DOHH2 (cell line): ENCODE data around the gene UTP11.

Source experiments
- EZH2phosphoT487 ChIP-seq: fragments of 200-600 bp; sonication (generic); IDR thresholded peaks from 2 replicates; pipeline ENCODE4 v1.6.1; 2017; ENCODE audit warnings: borderline replicate concordance, mild to moderate bottlenecking, antibody characterized with exemption, low read length, moderate library complexity, mixed read lengths
- TF ChIP-seq, protein P1 (sequence below): fragments of 200-600 bp; sonication (generic); IDR thresholded peaks from one replicate; pipeline ENCODE4 v1.5.1; 2014; ENCODE audit warnings: antibody characterized with exemption, mild to moderate bottlenecking, low read depth, low read length; ENCODE audit not compliant: poor library complexity, severe bottlenecking

DNA sequence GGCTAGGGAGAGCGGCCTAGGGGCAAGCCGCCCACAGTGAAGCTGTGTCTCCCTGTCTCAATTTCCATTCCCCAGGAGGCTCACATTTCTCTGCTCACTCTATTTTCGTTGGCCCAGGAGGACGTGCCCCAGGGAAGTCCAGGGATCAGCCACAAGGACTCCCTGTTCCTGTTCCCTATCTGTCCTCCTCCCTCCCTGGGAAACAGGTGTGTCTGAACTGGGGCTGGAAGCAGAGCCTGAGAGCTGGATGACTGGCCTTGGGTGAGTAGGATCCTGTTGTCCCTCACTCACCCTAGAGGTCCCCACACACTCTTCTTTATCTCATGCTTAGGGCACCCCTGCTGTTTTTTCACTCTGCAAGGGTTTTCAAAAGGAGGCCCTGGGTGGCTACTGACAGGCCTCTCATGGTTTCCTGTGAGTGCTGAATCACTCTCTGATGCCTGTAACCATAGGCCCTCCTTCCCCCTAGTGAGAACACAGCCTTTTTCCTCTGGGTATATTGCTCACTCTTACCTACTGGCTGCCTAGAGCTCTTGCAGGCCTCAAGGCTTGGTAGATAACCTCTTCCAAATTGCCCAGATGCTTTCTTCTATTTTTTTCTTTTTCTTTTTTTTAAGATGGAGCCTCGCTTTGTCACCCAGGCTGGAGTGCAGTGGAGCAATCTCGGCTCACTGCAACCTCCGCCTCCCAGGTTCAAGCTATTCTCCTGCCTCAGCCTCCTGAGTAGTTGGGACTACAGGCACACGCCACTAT is 3.3 kb upstream of the UTP11 start:
- TF ChIP-seq, protein P1, sequence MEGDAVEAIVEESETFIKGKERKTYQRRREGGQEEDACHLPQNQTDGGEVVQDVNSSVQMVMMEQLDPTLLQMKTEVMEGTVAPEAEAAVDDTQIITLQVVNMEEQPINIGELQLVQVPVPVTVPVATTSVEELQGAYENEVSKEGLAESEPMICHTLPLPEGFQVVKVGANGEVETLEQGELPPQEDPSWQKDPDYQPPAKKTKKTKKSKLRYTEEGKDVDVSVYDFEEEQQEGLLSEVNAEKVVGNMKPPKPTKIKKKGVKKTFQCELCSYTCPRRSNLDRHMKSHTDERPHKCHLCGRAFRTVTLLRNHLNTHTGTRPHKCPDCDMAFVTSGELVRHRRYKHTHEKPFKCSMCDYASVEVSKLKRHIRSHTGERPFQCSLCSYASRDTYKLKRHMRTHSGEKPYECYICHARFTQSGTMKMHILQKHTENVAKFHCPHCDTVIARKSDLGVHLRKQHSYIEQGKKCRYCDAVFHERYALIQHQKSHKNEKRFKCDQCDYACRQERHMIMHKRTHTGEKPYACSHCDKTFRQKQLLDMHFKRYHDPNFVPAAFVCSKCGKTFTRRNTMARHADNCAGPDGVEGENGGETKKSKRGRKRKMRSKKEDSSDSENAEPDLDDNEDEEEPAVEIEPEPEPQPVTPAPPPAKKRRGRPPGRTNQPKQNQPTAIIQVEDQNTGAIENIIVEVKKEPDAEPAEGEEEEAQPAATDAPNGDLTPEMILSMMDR = no peak
- TF ChIP-seq EZH2phosphoT487 = no peak
